GM18951 (cell line): ENCODE measurements around the gene GLUD1.
"Not testable (repeated sequence)": the region's sequence is repeated elsewhere in the genome, so short reads cannot be mapped to it uniquely, and the experiment has no call there.

Source experiments
- POLR2A ChIP-seq: IDR thresholded peaks from 4 replicates; pipeline ENCODE4 v1.6.1; 2011; ENCODE audit warnings: mild to moderate bottlenecking; ENCODE audit not compliant: insufficient read length, insufficient read depth; ENCODE audit errors: extremely low read depth
- in situ Hi-C: fragments of 300-500 bp; cut with MboI; formaldehyde crosslinking; loops from one replicate; pipeline ENCODE4 v1.12.0; 2022; ENCODE audit warnings: low sequenced_read_pairs, mixed read lengths, inconsistent platforms; ENCODE audit not compliant: unreplicated experiment

The GLUD1 gene

GRCh38 chr10:87038786-87039185, 55.9 kb downstream of the GLUD1 start:
- in situ Hi-C loops: no loop called here
- TF ChIP-seq POLR2A: no peak

GRCh38 chr10:87038286-87038717, 56.3 kb downstream of the GLUD1 start:
- no peak for TF ChIP-seq POLR2A
- in situ Hi-C loops: no loop called here

- no peak for TF ChIP-seq POLR2A
- in situ Hi-C loops: no loop called here
Observed at GRCh38 chr10:87036623-87037022, 58.0 kb downstream of the GLUD1 start.

- no peak for TF ChIP-seq POLR2A
- in situ Hi-C loops: no loop called here
Observed at GRCh38 chr10:87030912-87031635, 63.6 kb downstream of the GLUD1 start.

- in situ Hi-C loops: not testable (repeated sequence)
Observed at GRCh38 chr10:87030419-87030818, 64.2 kb downstream of the GLUD1 start.

GRCh38 chr10:87026747-87027508, 67.7 kb downstream of the GLUD1 start:
- in situ Hi-C loops: not testable (repeated sequence)

GRCh38 chr10:87025285-87025958, 69.2 kb downstream of the GLUD1 start:
- in situ Hi-C loops: not testable (repeated sequence)

GRCh38 chr10:87020056-87020455, 74.6 kb downstream of the GLUD1 start, which contains the start of gene FAM25A:
FAM25A (plus strand) TSS chr10:87020294; CDS start chr10:87020325, 31 bp downstream.
- in situ Hi-C loops: not testable (repeated sequence)

- in situ Hi-C loops: not testable (repeated sequence)
Observed at GRCh38 chr10:87019504-87019903, 75.1 kb downstream of the GLUD1 start.

GRCh38 chr10:87019066-87019465, 75.6 kb downstream of the GLUD1 start:
- in situ Hi-C loops: not testable (repeated sequence)

- in situ Hi-C loops: not testable (repeated sequence)
Observed at GRCh38 chr10:87018127-87018526, 76.5 kb downstream of the GLUD1 start.

GRCh38 chr10:87014986-87015716, 79.5 kb downstream of the GLUD1 start:
- in situ Hi-C loops: not testable (repeated sequence)

GRCh38 chr10:87013528-87013927, 81.1 kb downstream of the GLUD1 start:
- in situ Hi-C loops: not testable (repeated sequence)

GRCh38 chr10:87009134-87009696, 85.4 kb downstream of the GLUD1 start:
- in situ Hi-C loops: not testable (repeated sequence)

GRCh38 chr10:87008303-87008702, 86.3 kb downstream of the GLUD1 start:
- in situ Hi-C loops: not testable (repeated sequence)

- in situ Hi-C loops: not testable (repeated sequence)
Observed at GRCh38 chr10:87007674-87008073, 87.0 kb downstream of the GLUD1 start.

- in situ Hi-C loops: not testable (repeated sequence)
Observed at GRCh38 chr10:87007124-87007523, 87.5 kb downstream of the GLUD1 start.
